IPS-11a (cell line): ENCODE data around the gene TXN.

Experiments used
- H3K4me3 ChIP-seq: one replicate; pipeline ENCODE4 v1.5.1; 2013; ENCODE audit warnings: low read depth, low read length, control low read depth

The TXN gene

GRCh38 chr9:110256380-110257096, at the start of gene TXN:
TXN (minus strand) TSS chr9:110256507; CDS start chr9:110256435, 72 bp downstream.
- peak within 1 kb of the TSS; percentile 89 for H3K4me3 ChIP-seq

GRCh38 chr9:110303133-110303532, 46.8 kb upstream of the TXN start:
- H3K4me3 ChIP-seq = no peak overlapping the region

GRCh38 chr9:110298043-110298605, 41.8 kb upstream of the TXN start:
- H3K4me3 ChIP-seq = no peak overlapping the region

GRCh38 chr9:110293248-110293647, 36.9 kb upstream of the TXN start:
- no peak overlapping the region for H3K4me3 ChIP-seq

DNA sequence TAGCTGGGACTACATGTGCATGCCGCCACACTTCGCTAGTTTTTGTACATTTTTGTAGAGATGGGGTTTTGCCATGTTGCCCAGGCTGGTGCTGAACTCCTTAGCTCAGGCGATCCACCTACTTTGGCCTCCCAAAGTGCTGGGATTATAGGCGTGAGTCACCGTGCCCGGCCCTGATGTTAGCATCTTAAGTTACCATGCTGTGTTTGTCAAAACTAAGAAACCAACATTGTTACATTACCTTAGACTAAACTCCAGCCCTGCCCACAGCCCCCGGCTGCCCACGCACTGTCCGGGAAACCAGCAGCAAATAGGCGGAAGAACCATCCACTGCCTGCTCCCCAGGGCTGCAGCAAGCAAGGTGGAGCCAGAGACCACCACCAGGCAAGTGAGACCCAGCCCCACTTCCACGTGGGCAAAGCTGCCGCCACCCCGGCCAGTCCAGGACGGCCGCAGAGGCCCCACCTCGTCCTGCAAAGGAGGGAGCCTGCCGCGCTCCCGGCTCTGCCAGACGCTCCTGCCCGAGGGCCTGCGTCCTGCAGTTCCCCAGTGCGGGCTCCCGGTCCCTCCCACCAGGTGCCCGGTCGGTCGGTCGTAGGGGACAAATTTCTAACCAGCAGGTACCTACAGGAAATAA, 35.7 kb upstream of the TXN start:
- H3K4me3 ChIP-seq = no peak overlapping the region

GRCh38 chr9:110290001-110290400, 33.7 kb upstream of the TXN start:
- H3K4me3 ChIP-seq = no peak overlapping the region

- H3K4me3 ChIP-seq = no peak overlapping the region
Observed at GRCh38 chr9:110288503-110288902, 32.2 kb upstream of the TXN start.

- H3K4me3 ChIP-seq = no peak overlapping the region
Observed at GRCh38 chr9:110287289-110287680, 31.0 kb upstream of the TXN start.

DNA sequence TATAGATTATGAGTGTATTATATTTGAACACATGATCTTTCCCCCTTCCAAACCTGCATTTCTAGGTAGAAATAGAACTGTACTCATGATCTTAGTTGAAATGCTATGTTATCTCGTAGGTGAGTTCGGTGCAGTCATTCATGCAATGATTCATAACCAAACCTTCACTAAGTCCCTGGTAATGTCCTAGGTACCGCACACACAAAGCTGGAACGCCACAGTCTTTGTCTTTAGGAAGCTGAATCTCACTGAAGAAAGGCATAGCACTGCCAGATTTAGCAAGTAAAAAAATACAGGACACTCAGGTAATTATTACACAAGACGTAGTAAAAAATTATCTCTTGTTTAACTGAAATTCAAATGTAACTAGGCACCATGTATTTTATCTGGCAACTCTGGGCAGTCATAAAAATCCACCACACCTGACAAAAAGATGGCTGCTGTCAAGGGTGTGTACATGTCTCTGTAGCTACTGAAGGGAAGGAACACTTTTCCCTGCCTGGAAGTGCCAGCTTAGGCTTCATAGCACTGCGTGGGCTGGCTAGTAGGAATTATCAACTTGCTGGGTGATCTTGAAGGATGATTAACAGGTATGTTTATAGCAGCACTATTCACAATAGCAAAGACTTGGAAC, 28.0 kb upstream of the TXN start:
- no peak overlapping the region for H3K4me3 ChIP-seq

GRCh38 chr9:110283751-110284150, 27.4 kb upstream of the TXN start:
- H3K4me3 ChIP-seq = no peak overlapping the region

- no peak overlapping the region for H3K4me3 ChIP-seq
Observed at GRCh38 chr9:110282739-110283081, 26.4 kb upstream of the TXN start.

- H3K4me3 ChIP-seq = no peak overlapping the region
Observed at GRCh38 chr9:110282018-110282738, 25.9 kb upstream of the TXN start.

GRCh38 chr9:110278080-110278707, 21.9 kb upstream of the TXN start:
- H3K4me3 ChIP-seq = no peak overlapping the region

- no peak overlapping the region for H3K4me3 ChIP-seq
Observed at GRCh38 chr9:110276781-110277180, 20.5 kb upstream of the TXN start.

DNA sequence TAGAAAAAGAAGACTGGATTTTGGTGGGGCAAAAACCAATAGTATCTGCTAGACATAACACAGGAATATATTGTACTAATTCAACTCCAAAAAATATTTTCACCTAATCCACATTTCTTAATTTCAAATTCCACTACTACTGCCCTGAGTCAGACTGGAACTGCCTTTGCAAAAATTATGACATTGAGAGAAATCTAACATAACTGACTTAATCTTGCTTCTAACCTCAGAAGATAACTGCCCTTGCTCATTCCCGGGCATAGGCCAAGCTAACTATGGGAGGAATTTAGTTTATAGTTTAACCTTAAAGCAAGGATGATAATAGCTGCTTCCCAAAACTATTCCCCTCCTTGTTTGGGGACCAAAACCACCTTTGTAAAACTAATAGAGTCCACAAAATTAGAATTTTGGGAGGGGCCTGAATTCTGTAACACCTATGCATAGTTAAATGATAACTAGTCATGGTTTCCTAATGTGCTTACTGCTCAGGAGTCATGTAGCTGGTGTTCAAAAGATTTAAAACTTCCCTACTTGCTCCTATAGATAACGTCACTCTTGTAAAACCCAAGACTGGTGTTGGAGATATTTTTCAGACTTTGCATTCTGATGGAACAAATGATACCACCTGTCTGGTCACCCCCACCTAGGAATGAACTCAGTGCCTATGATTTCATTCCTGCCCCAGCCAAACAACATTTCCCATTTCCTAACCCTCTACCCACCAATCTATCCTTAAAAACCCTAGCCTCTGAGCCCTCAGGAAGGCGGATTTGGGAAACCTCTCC, 14.1 kb upstream of the TXN start:
- no peak overlapping the region for H3K4me3 ChIP-seq

DNA sequence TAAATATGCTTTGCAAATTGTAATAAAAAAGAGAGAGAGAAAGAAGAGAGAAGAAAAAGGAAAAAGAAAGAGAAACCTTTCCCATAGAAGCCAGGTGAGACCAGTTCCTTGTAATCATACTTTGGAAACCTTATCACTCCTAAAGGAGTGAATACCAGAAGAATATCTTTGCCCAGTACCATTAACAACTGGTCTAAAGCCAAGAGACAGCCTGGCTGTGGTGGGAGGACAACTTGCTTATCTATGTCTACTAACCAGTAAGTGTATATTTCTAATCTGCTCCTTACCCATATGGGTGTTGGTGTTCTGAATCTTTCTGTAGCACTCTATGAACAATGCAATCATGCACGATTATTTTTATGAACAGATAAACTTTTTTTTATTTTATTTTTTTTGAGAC, 10.5 kb upstream of the TXN start:
- no peak overlapping the region for H3K4me3 ChIP-seq

GRCh38 chr9:110261632-110262031, 5.3 kb upstream of the TXN start:
- H3K4me3 ChIP-seq = no peak overlapping the region

- no peak overlapping the region for H3K4me3 ChIP-seq
Observed at GRCh38 chr9:110260911-110261310, 4.6 kb upstream of the TXN start.

DNA sequence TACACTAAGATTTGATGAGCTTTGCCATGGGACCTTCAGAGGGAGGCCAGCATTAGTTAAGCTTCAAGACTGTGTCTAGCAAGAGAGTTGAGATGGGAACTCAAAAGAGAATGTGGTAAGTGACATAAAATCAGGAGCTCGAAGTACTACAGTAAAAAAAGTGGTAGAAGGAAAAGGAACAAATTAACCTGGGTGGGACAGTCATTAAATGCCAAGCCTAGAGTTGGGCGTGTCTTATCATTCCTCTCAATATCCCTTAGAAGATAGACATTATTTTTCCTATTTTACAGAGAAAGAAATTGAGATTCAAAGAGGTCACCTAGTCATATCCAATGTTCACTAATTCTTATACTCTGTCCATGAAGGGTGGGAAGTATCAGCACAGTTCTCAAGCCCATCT, 3.3 kb upstream of the TXN start:
- H3K4me3 ChIP-seq = no peak overlapping the region

DNA sequence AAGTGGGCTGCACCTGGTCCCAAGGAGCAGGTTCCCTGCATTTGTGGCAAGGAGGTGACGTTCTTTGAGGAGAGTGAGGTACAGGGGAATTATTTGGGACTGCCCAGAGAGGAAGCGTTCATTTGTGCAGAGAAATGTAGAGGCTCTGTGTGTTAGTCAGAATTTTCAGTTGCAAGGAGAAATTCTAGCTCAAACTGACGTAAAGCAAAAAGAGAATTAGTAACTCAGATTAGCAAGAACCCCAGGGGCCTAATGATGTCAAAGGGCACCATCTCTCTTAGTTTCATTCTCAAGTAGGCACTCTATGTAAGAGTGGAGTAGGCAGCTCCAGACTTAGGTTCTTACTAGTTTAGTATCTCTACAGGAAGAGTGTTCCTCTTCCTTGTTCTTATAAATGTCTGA, 2.4 kb upstream of the TXN start:
- no peak overlapping the region for H3K4me3 ChIP-seq
